ENCODE results near the gene SAMHD1.
A peak's percentile ranks its signal among the peaks of the same experiment; 100 is the strongest.

GRCh38 chr20:36847009-36847709 is 104.3 kb downstream of the SAMHD1 start:
- TF ChIP-seq CTCF (IDR thresholded peaks at IDR 0.05), result no peak
- no peak for TF ChIP-seq POLR2A (IDR thresholded peaks at IDR 0.05)
- TF ChIP-seq EP300 (IDR thresholded peaks at IDR 0.05), result peak; percentile 84
